HFFc6 (cell line): ENCODE results near the gene SMAD1. TPM values are rescaled to one million over a fixed set of nuclear protein-coding genes. Genes with fewer than 3 reads are reported as not detected.

Experiments
- DNase-seq: peaks from one replicate; pipeline ENCODE4 v3.0.0-alpha.2; 2018
- H3K27ac Mint-ChIP-seq: 2 replicates; pipeline ENCODE4 v1.8.0; 2020; ENCODE audit warnings: mild to moderate bottlenecking, mixed read lengths
- H3K27me3 Mint-ChIP-seq: 2 replicates; pipeline ENCODE4 v1.8.0; 2021; ENCODE audit warnings: mild to moderate bottlenecking, moderate library complexity, mixed read lengths; ENCODE audit not compliant: insufficient read depth
- H3K36me3 Mint-ChIP-seq: 2 replicates; pipeline ENCODE4 v1.8.0; 2021; ENCODE audit warnings: low read depth, mixed read lengths
- H3K4me1 Mint-ChIP-seq: 2 replicates; pipeline ENCODE4 v1.8.0; 2020; ENCODE audit warnings: low read depth, mixed read lengths
- H3K4me3 Mint-ChIP-seq: 2 replicates; pipeline ENCODE4 v1.8.0; 2020; ENCODE audit warnings: mild to moderate bottlenecking, moderate library complexity, mixed read lengths
- H3K9me3 Mint-ChIP-seq: 2 replicates; pipeline ENCODE4 v1.8.0; 2020; ENCODE audit warnings: mild to moderate bottlenecking, mixed read lengths
- CTCF ChIP-seq: fragments of 200-600 bp; sonication (generic); IDR thresholded peaks from 2 replicates; pipeline ENCODE4 v1.5.0; 2021; ENCODE audit warnings: antibody characterized with exemption, mild to moderate bottlenecking
- total RNA-seq, 6 experiments: library from RNA; stranded (reverse); fragmentation: NEBNext Ultra II Directional; extraction: Animal tissue kit (Norgen Biotek cat#: 25700); gene quantifications; 2 replicates in 1 of 6; 3 replicates in 5 of 6; pipeline ENCODE4 v1.2.3, GENCODE V29; 2021

The SMAD1 gene
- total RNA-seq, 6 experiments from 2014 or later: 9.2 to 11.2 (median 10.3) TPM

DNA sequence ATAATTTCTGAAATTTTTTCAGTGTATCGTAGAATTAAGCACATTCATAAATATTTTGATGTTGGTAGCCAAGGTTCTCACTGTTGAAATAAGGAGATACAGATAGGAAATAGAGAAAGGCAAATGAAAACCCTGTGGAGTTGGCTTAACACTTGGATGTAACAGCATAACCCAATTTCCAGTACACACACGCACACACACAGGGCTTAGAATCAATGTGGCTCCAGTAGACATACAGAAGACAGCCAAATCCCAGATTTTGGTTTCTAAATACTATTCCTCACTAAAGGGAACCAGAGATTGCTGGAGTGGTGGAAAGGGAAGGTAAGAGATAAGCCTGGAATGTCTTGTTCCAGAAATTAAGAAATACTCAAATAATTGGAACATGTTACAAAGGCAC, 54.4 kb downstream of the SMAD1 start:
- Mint-ChIP-seq H3K9me3 (no peaks in the 10 kb centered on the region), H3K36me3 (no peaks in the 10 kb centered on the region), H3K4me1 (no peaks in the 10 kb centered on the region), H3K27ac (no peak overlapping the region), H3K27me3 (no peaks in the 10 kb centered on the region), H3K4me3 (no peak overlapping the region)
- no peak for DNase-seq
- no peak for TF ChIP-seq CTCF

DNA sequence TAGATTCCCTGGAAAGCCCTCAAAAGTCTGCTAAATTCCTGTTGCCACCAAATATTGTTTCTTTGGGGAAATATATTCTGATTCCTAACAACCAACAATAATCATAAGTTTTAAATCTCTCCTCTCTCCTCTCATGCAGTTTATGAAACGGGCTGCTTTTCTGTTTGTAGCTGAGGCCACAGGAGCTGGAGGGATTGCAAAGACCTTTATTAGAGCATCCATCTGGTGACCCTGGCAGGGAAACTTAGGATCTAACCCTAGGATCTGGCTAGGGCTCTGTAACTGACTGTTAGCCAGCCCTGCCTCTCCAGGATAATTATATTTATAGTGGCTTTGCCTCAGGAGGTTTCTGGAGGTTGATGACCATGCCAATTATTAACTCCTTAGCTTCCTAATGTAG, 56.9 kb downstream of the SMAD1 start:
- TF ChIP-seq CTCF: no peak
- H3K4me1 Mint-ChIP-seq: no peaks in the 10 kb centered on the region
- H3K36me3 Mint-ChIP-seq: no peaks in the 10 kb centered on the region
- no peak overlapping the region for H3K27ac Mint-ChIP-seq
- no peaks in the 10 kb centered on the region for H3K27me3 Mint-ChIP-seq
- DNase-seq: no peak
- H3K9me3 Mint-ChIP-seq: no peaks in the 10 kb centered on the region
- no peak overlapping the region for H3K4me3 Mint-ChIP-seq

DNA sequence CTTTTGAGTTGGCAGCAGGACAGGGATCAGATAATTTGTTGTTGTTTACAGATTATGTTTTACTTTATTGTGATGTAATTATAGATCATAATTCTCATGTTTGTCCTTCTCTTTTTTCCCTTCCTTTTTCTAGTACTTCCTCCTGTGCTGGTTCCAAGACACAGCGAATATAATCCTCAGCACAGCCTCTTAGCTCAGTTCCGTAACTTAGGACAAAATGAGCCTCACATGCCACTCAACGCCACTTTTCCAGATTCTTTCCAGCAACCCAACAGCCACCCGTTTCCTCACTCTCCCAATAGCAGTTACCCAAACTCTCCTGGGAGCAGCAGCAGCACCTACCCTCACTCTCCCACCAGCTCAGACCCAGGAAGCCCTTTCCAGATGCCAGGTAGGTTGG, 58.0 kb downstream of the SMAD1 start:
- no peaks in the 10 kb centered on the region for H3K36me3 Mint-ChIP-seq
- DNase-seq: no peak
- no peak overlapping the region for H3K4me3 Mint-ChIP-seq
- H3K27ac Mint-ChIP-seq: no peak overlapping the region
- no peaks in the 10 kb centered on the region for H3K4me1 Mint-ChIP-seq
- no peak for TF ChIP-seq CTCF
- H3K27me3 Mint-ChIP-seq: no peaks in the 10 kb centered on the region
- no peaks in the 10 kb centered on the region for H3K9me3 Mint-ChIP-seq

DNA sequence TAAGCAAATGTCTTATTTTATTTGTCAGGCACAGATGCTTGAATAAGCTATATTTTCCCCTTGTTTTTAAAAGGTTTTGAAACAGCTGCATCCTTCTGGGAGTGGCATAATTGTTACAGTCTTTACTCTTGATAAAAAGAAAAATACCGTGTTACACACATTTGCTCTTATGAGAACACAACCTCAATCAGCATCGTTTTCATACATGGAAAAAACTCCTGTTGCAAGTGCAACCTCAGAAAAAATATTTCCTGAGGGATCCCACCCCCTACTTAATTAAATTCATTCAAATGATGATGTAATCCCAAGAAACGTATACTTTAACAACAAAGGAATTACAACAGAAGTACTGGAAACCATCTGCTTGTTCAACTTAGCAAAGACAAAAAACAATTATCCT, 58.6 kb downstream of the SMAD1 start:
- H3K27ac Mint-ChIP-seq: no peak overlapping the region
- TF ChIP-seq CTCF: no peak
- no peaks in the 10 kb centered on the region for H3K9me3 Mint-ChIP-seq
- peaks cover 3% of the 10 kb centered on the region for H3K4me1 Mint-ChIP-seq
- H3K27me3 Mint-ChIP-seq: no peaks in the 10 kb centered on the region
- H3K4me3 Mint-ChIP-seq: no peak overlapping the region
- H3K36me3 Mint-ChIP-seq: no peaks in the 10 kb centered on the region
- no peak for DNase-seq

DNA sequence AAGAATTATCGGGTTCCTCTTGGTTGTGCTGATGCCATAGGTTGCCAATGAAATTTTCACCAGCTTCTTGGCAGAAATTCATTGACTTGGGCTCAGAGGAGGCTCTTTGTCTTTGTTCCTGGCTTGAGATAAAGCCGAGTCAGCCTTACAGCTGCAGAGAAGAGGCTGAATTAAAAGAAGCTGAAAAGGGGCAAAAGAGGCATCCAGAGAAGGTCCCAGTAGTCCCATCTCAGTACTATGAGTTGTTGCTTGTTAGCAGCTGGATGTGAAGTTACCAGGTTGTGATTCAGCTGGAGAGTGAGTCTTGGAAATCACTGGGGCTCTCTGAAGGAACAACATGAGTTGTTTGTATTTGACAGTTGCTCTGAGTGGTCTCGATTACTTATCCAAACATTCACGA, 59.7 kb downstream of the SMAD1 start:
- no peaks in the 10 kb centered on the region for H3K9me3 Mint-ChIP-seq
- no peak overlapping the region for H3K27ac Mint-ChIP-seq
- no peak for DNase-seq
- no peaks in the 10 kb centered on the region for H3K36me3 Mint-ChIP-seq
- peaks cover 15% of the 10 kb centered on the region for H3K4me1 Mint-ChIP-seq
- no peak for TF ChIP-seq CTCF
- H3K27me3 Mint-ChIP-seq: no peaks in the 10 kb centered on the region
- H3K4me3 Mint-ChIP-seq: no peak overlapping the region

DNA sequence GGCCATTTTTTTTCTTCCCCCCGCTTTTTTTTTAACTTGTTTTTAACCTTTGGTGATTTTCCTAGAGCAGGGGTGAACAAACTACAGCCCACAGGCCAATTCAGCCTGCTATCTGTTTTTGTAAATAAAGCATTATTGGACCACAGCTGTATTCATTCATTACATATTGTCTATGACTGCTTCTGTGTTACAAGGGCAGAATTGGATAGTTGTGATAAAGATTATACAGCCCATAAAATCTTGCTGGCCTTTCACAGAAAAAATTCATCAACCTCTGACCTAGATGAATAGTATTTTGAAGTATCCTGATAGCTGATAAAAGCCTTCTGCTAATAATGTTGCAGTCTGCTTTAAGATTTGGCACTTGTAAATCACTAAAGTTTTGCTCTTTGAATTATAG, 63.4 kb downstream of the SMAD1 start:
- no peaks in the 10 kb centered on the region for H3K27me3 Mint-ChIP-seq
- no peak overlapping the region for H3K27ac Mint-ChIP-seq
- no peak for TF ChIP-seq CTCF
- no peaks in the 10 kb centered on the region for H3K36me3 Mint-ChIP-seq
- peaks cover 17% of the 10 kb centered on the region for H3K4me1 Mint-ChIP-seq
- no peak for DNase-seq
- H3K9me3 Mint-ChIP-seq: no peaks in the 10 kb centered on the region
- H3K4me3 Mint-ChIP-seq: no peak overlapping the region
